Fibroblast of the aortic adventitia (primary cell): ENCODE measurements around the gene SLX4IP. TPM values are rescaled to one million over a fixed set of nuclear protein-coding genes. Genes with fewer than 3 reads are reported as not detected.

ENCODE experiments used
- DNase-seq: peaks from one replicate; pipeline ENCODE4 v3.0.0-alpha.2; 2010; ENCODE audit warnings: low read depth
- H3K4me3 ChIP-seq: 2 replicates; pipeline ENCODE4 v1.5.1; 2011; ENCODE audit warnings: low read depth, mild to moderate bottlenecking, control low read depth, low read length, moderate library complexity
- CTCF ChIP-seq: IDR thresholded peaks from 2 replicates; pipeline ENCODE4 v1.5.1; 2011; ENCODE audit warnings: mild to moderate bottlenecking, low read length, control low read depth, inconsistent platforms; ENCODE audit not compliant: insufficient read depth
- total RNA-seq: library from RNA; depleted of rRNA; stranded (reverse); fragments of >200 nt; gene quantifications from 2 replicates; pipeline ENCODE4 v1.2.3, GENCODE V29; 2012; ENCODE audit warnings: low replicate concordance

The SLX4IP gene
- total RNA-seq, 1 donor, result 7.0 TPM

DNA sequence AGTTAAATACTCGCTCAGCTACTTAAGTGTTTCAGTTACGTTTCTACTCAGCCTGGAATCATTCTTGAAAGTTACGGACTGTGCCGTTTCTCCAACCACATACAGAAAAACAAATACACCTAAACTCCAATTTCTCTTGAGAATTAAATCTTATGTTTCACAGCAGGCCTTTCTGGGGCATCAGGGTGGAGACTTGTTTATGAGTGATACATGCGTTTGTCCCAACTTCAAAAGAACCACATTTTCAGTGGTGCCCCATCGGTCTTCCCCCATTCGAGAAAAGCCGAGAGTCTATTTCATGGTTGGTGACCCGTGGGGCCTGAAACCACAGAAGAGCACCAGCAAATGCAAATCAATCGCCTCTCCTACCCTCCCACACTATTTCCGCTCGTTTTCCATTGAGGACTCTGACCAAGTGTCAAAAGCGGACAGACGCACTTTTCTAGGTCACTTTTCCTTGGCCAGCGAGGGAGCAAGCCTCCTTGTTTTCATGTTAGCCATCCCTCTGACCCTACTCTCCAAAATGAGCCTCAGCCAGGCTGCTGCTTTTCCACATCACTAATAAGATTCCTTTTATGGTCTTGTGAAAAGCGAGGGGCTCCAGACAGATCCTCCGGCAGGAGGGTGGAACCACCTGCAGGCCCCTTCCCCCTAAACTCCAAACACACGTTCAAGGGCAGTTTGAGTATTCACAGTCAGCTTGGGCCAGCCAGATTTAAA lies 235.6 kb downstream of the SLX4IP start:
- TF ChIP-seq CTCF, result no peak
- H3K4me3 ChIP-seq, result peak overlapping the region; percentile 76
- peak; percentile 56 for DNase-seq

DNA sequence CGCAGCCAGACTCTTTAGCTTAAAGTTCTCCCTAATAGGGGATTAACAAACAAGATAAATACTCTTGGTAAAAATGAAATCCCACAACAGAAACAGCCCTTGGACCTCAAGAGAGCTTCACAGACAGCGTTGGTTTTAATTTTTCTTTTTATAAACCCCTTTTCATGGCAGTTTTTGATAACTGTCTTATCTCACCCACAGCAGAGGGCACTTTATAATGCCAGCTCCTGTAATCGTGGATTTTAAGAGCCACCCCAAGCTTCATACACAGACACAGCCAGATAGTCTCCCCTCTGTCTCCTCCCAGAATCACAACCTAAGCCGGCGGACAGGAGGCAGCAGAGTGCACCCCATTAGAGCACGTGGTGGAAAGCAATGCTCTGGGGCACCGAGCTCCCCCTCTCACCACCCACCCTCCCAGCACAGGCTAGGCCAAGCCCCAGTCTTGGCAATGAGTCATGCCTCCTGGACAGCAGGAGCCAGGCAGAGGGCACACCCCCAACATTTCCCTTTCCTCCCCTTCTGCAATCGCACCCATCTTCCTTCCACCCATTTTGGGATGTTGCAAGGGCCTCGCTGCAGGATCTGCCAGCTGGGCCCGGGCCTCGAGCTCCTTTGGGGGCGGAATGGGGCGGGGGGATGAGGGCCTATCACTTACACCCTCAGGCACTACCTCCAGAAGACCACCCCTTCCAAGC lies 236.3 kb downstream of the SLX4IP start:
- TF ChIP-seq CTCF, result peak; percentile 80
- peak overlapping the region; percentile 76 for H3K4me3 ChIP-seq
- DNase-seq, result peak; percentile 96

GRCh38 chr20:10671919-10672623 lies 237.0 kb downstream of the SLX4IP start:
- DNase-seq, result peak; percentile 73
- peak overlapping the region; percentile 76 for H3K4me3 ChIP-seq
- no peak for TF ChIP-seq CTCF

GRCh38 chr20:10672624-10673127 lies 237.6 kb downstream of the SLX4IP start:
- TF ChIP-seq CTCF, result no peak
- DNase-seq, result peak; percentile 62

GRCh38 chr20:10673176-10673841 lies 238.2 kb downstream of the SLX4IP start:
- peak overlapping the region; percentile 76 for H3K4me3 ChIP-seq
- no peak for DNase-seq
- TF ChIP-seq CTCF, result no peak

More at GRCh38 chr20:10672624-10673127, 237.6 kb downstream of the SLX4IP start:
- H3K4me3 ChIP-seq, result peak overlapping the region; percentile 76
